ENCODE data around the gene PSD. TPM values are rescaled to one million over a fixed set of nuclear protein-coding genes. Genes with fewer than 3 reads are reported as not detected.

The PSD gene
- total RNA-seq, 2 experiments from 2014 or later, result 2.2 to 10.2 TPM

DNA sequence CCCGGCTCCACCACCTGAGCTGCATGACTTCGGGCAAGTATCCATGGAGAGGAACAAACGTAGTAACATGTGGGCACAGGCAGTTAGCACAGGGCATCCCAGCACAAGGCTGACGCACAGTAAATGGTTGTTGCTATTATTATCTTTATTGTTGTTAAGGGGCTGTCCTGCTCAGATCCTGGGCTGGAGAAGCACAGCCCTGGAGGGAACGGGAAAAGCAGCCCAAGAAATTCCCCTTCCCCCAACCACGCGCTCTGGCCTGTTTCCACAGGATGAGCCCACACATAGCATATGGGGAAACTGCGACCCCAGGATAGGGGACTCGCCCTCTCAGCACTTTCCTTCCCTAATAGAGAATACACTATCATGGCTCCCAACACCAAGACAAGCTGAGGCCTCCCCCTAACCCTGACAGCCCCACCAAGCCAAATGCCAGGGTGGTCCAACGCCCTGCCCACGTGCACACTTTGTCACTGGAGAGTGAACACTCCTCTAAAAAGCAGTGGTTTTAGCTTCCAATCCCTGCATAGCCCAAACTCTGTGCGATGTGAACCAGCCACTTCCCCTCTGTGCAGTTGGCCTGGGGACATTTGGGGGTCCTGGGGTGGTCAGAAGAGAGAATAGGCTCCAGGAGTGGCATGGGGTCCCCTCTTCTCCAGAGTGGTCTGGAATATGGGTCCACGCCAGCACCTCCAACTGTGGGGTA, 11.0 kb downstream of the PSD start:
- Histone ChIP-seq H3K4me1 (ENCODE audit: insufficient read depth, low read length, poor library complexity, severe bottlenecking) (peaks cover 3% of the 10 kb centered on the region), H3K36me3 (ENCODE audit: insufficient read depth, low read length) (no peaks in the 10 kb centered on the region; the same call in 1 of the 2 replicates), H3K4me2 (ENCODE audit: low read length) (no peak overlapping the region), H3K27ac (ENCODE audit: low read depth, low read length, poor library complexity, severe bottlenecking) (no peak overlapping the region), H3K9me2 (ENCODE audit: insufficient read depth, low read length) (no peaks in the 10 kb centered on the region), H3K79me2 (ENCODE audit: insufficient read depth, low read depth, low read length) (no peaks in the 10 kb centered on the region), H3K4me3 (ENCODE audit: low read depth, low read length, poor library complexity, severe bottlenecking) (no peak overlapping the region), H3K9me3 (ENCODE audit: low read length) (no peaks in the 10 kb centered on the region), H4K20me1 (ENCODE audit: insufficient read depth, low read length) (peaks cover 5% of the 10 kb centered on the region; the same call in 1 of the 2 replicates), H2AFZ (ENCODE audit: low read length) (no peak overlapping the region)
- TF ChIP-seq, protein P1, sequence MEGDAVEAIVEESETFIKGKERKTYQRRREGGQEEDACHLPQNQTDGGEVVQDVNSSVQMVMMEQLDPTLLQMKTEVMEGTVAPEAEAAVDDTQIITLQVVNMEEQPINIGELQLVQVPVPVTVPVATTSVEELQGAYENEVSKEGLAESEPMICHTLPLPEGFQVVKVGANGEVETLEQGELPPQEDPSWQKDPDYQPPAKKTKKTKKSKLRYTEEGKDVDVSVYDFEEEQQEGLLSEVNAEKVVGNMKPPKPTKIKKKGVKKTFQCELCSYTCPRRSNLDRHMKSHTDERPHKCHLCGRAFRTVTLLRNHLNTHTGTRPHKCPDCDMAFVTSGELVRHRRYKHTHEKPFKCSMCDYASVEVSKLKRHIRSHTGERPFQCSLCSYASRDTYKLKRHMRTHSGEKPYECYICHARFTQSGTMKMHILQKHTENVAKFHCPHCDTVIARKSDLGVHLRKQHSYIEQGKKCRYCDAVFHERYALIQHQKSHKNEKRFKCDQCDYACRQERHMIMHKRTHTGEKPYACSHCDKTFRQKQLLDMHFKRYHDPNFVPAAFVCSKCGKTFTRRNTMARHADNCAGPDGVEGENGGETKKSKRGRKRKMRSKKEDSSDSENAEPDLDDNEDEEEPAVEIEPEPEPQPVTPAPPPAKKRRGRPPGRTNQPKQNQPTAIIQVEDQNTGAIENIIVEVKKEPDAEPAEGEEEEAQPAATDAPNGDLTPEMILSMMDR (conservative IDR thresholded peaks at IDR 0.05; ENCODE audit: low read length), result no peak
- no peak for TF ChIP-seq EZH2phosphoT487 (IDR thresholded peaks at IDR 0.05; ENCODE audit: borderline replicate concordance, low read depth, low read length)
- no TSS peak for BruUV-seq (replicated peaks)
- intact Hi-C loops (cut with micrococcal nuclease; ENCODE audit: unreplicated experiment), result no loop called here
- CTCF ChIA-PET (ENCODE audit: unreplicated experiment), result interaction anchor here (0.6 kb wide), 1 partner anchor 12 kb away, joined by 3 read pairs; the partner anchor contains the start of gene NFKB2
- POLR2A ChIA-PET, result interaction anchor here (1.0 kb wide), 1 partner anchor 13 kb away, joined by 3 read pairs; the partner anchor contains the start of gene FBXL15
- DNase-seq (ENCODE audit: low spot score), result no peak

DNA sequence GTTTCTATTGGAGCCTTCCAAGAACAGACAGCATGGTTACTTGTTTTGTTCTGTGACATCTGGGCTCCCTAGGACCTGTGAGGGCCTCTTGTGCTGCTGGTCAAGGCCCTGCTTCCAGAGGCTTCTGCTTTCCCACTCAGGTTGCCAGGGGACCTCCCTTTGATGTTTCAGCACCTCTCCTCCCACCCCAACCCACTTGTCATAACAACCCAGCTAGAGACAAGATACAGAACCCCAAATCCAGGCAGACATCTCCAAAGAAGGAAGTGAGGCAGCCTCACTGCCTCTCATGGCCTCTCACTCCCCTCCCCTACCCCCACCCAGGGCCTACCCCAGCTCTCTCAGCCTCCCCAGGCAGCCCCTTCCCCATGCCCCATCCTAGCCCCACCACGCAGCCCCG, 11.8 kb downstream of the PSD start:
- no peak for TF ChIP-seq EZH2phosphoT487 (IDR thresholded peaks at IDR 0.05; ENCODE audit: borderline replicate concordance, low read depth, low read length)
- TF ChIP-seq, protein P1 (conservative IDR thresholded peaks at IDR 0.05; ENCODE audit: low read length), result no peak
- no peaks in the 10 kb centered on the region for H3K9me3 ChIP-seq (ENCODE audit: low read length)
- POLR2A ChIA-PET, result interaction anchor here (0.6 to 1.0 kb wide), 2 partner anchors 13 to 861 kb away, joined by 3 to 7 read pairs; partner anchors contain the start of gene FBXL15
- no peak overlapping the region for H2AFZ ChIP-seq (ENCODE audit: low read length)
- H3K27ac ChIP-seq (ENCODE audit: low read depth, low read length, poor library complexity, severe bottlenecking), result no peak overlapping the region
- no TSS peak for BruUV-seq (replicated peaks)
- no peak overlapping the region for H3K4me2 ChIP-seq (ENCODE audit: low read length)
- DNase-seq (ENCODE audit: low spot score), result no peak
- no peaks in the 10 kb centered on the region for H3K9me2 ChIP-seq (ENCODE audit: insufficient read depth, low read length)
- no peaks in the 10 kb centered on the region for H3K79me2 ChIP-seq (ENCODE audit: insufficient read depth, low read depth, low read length)
- no peak overlapping the region for H3K4me3 ChIP-seq (ENCODE audit: low read depth, low read length, poor library complexity, severe bottlenecking)
- H3K36me3 ChIP-seq (ENCODE audit: insufficient read depth, low read length), result peaks cover 3% of the 10 kb centered on the region; the same call in 1 of the 2 replicates
- peaks cover 5% of the 10 kb centered on the region; the same call in 1 of the 2 replicates for H4K20me1 ChIP-seq (ENCODE audit: insufficient read depth, low read length)
- no peaks in the 10 kb centered on the region for H3K4me1 ChIP-seq (ENCODE audit: insufficient read depth, low read length, poor library complexity, severe bottlenecking)
- intact Hi-C loops (cut with micrococcal nuclease; ENCODE audit: unreplicated experiment), result no loop called here
- CTCF ChIA-PET (ENCODE audit: unreplicated experiment), result interaction anchor here (0.7 kb wide), 1 partner anchor 532 kb away, joined by 5 read pairs; no protein-coding TSS in a partner anchor

DNA sequence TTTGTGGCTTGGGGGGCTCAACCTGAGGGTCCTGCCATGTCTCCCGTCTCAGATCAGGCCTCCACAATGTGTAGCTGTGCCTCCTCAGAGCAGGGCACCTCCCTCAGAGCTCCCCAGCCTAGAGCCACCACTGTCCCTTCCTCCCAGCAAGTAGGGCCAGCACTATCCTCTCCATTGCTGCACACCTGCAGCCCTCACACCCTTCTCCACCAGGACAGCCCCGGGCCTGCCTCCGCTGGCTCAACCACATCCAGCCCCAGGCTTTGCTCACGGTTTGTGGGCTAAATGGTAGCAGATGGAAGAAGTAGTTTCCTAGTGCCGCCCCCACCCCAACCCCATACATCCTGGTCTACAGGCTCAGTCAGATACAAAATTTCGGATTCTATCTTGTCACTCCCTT, 13.0 kb downstream of the PSD start:
- no peak for DNase-seq (ENCODE audit: low spot score)
- no TSS peak for BruUV-seq (replicated peaks)
- H3K27ac ChIP-seq (ENCODE audit: low read depth, low read length, poor library complexity, severe bottlenecking), result no peak overlapping the region

More for the DNA sequence above, 13.0 kb downstream of the PSD start:
- intact Hi-C loops (cut with micrococcal nuclease; ENCODE audit: unreplicated experiment), result no loop called here
- ChIA-PET POLR2A (no interaction called here), CTCF (ENCODE audit: unreplicated experiment) (no interaction called here)
- H3K4me1 ChIP-seq (ENCODE audit: insufficient read depth, low read length, poor library complexity, severe bottlenecking), result no peaks in the 10 kb centered on the region
- no peaks in the 10 kb centered on the region for H3K9me2 ChIP-seq (ENCODE audit: insufficient read depth, low read length)
- H4K20me1 ChIP-seq (ENCODE audit: insufficient read depth, low read length), result peaks cover 5% of the 10 kb centered on the region; the same call in 1 of the 2 replicates
- H3K9me3 ChIP-seq (ENCODE audit: low read length), result no peaks in the 10 kb centered on the region
- no peak overlapping the region for H3K4me3 ChIP-seq (ENCODE audit: low read depth, low read length, poor library complexity, severe bottlenecking)
- no peak overlapping the region for H3K4me2 ChIP-seq (ENCODE audit: low read length)
- TF ChIP-seq, protein P1 (conservative IDR thresholded peaks at IDR 0.05; ENCODE audit: low read length), result no peak
- TF ChIP-seq EZH2phosphoT487 (IDR thresholded peaks at IDR 0.05; ENCODE audit: borderline replicate concordance, low read depth, low read length), result no peak
- peaks cover 15% of the 10 kb centered on the region for H3K36me3 ChIP-seq (ENCODE audit: insufficient read depth, low read length)
- no peaks in the 10 kb centered on the region for H3K79me2 ChIP-seq (ENCODE audit: insufficient read depth, low read depth, low read length)
- no peak overlapping the region for H2AFZ ChIP-seq (ENCODE audit: low read length)

All from OCI-LY7 (cell line).